ENCODE measurements around the gene SLC7A5. TPM values are rescaled to one million over a fixed set of nuclear protein-coding genes. Genes with fewer than 3 reads are reported as not detected.
"Not testable (repeated sequence)": the region's sequence is repeated elsewhere in the genome, so short reads cannot be mapped to it uniquely, and the experiment has no call there.

SLC7A5 gene
- 10 to 100 TPM in 3 of 4 donors, 1 to 10 TPM in 1; 10.0 to 99.4 (median 61.1) TPM for total RNA-seq

- H3K36me3 ChIP-seq; H3K9me3 ChIP-seq; DNase-seq (ENCODE audit: low spot score in 2 of 2): not testable (repeated sequence)
- 3% methylated on average over 8 of the region's 109 CpGs for WGBS
- Histone ChIP-seq H3K27me3 (peaks cover 17% of the 10 kb centered on the region), H3K27ac (peak within 1 kb of the TSS; percentile 38), H3K4me3 (peak within 1 kb of the TSS; percentile 62), H3K4me1 (peaks cover 42% of the 10 kb centered on the region)
These were observed at the start of gene SLC7A5 for GRCh38 chr16:87869061-87869878. Gene SLC7A5 (minus strand): TSS chr16:87869507. CDS start chr16:87869422, 85 bp downstream.

DNA sequence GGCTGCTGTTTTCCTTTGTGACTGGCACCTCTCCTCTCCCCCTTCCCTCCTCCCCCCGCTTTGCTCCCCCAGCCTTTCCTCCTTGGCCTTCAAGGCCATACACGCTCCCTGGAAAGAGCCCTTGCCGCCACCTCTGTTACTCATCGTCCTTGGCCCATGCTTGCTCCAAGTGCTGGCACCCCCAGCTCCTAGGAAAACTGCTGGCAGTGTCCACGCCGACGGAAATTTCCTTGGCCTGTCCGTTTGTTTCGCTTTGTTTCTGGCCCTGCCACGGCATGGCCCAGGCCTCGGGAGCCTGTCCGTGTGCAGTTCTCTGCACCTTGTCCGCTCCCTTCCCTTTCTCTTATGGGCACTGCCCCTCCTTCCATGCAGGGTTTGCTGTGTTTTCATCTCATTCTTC is 49.0 kb upstream of the SLC7A5 start:
- 39% methylated on average over 13 of the region's 13 CpGs for WGBS
- peak overlapping the region; percentile 34 for H3K4me3 ChIP-seq

GRCh38 chr16:87917503-87917902 is 48.2 kb upstream of the SLC7A5 start:
- H3K4me1 ChIP-seq, result peaks cover 20% of the 10 kb centered on the region
- no peaks in the 10 kb centered on the region for H3K9me3 ChIP-seq
- H3K27me3 ChIP-seq, result no peaks in the 10 kb centered on the region
- TF ChIP-seq POLR2A (IDR thresholded peaks at IDR 0.05), result no peak
- no peak for TF ChIP-seq CTCF (IDR thresholded peaks at IDR 0.05)
- no peak for TF ChIP-seq POLR2AphosphoS5 (IDR thresholded peaks at IDR 0.05)
- TF ChIP-seq EP300 (IDR thresholded peaks at IDR 0.05), result no peak
- no peak for DNase-seq (ENCODE audit: low spot score in 2 of 2)
- no peaks in the 10 kb centered on the region for H3K36me3 ChIP-seq
- no peak overlapping the region for H3K27ac ChIP-seq
- WGBS, result 79% methylated on average over 9 of the region's 9 CpGs
- H3K4me3 ChIP-seq, result no peak overlapping the region

More for the DNA sequence above, 49.0 kb upstream of the SLC7A5 start:
- peak in 1 of 2 donors; percentile 85 for DNase-seq (ENCODE audit: low spot score in 2 of 2)
- Histone ChIP-seq H3K36me3 (no peaks in the 10 kb centered on the region), H3K4me1 (peaks cover 20% of the 10 kb centered on the region), H3K27me3 (no peaks in the 10 kb centered on the region), H3K27ac (peak overlapping the region; percentile 74), H3K9me3 (no peaks in the 10 kb centered on the region)
- no peak for TF ChIP-seq POLR2A (IDR thresholded peaks at IDR 0.05)
- no peak for TF ChIP-seq POLR2AphosphoS5 (IDR thresholded peaks at IDR 0.05)
- no peak for TF ChIP-seq EP300 (IDR thresholded peaks at IDR 0.05)
- TF ChIP-seq CTCF (IDR thresholded peaks at IDR 0.05), result no peak

DNA sequence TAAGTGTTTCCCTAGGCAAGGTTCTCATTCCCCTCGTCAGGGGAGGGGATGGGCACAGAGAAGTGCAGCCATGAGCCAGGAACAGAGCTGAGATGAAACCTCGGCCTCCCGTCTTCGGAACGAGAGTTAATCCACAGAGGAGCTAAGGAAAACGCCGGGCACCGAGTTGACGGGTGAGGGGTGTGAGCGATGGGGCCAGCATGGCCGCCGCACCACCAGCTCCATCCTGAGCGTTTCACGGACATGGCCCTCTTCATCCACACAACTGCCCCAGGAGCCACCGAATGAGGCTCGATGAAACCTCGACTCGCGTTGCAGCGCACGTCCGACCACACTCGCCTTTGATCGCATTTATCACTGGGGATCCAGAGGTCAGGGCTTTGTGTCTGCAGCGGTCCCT is 45.5 kb upstream of the SLC7A5 start:
- Histone ChIP-seq H3K36me3 (no peaks in the 10 kb centered on the region), H3K4me1 (peaks cover 20% of the 10 kb centered on the region), H3K9me3 (no peaks in the 10 kb centered on the region), H3K27ac (no peak overlapping the region), H3K4me3 (no peak overlapping the region), H3K27me3 (no peaks in the 10 kb centered on the region)
- 94% methylated on average over 25 of the region's 25 CpGs for WGBS
- DNase-seq (ENCODE audit: low spot score in 2 of 2), result no peak
- no peak for TF ChIP-seq POLR2A (IDR thresholded peaks at IDR 0.05)
- TF ChIP-seq CTCF (IDR thresholded peaks at IDR 0.05), result no peak
- no peak for TF ChIP-seq POLR2AphosphoS5 (IDR thresholded peaks at IDR 0.05)
- TF ChIP-seq EP300 (IDR thresholded peaks at IDR 0.05), result no peak

DNA sequence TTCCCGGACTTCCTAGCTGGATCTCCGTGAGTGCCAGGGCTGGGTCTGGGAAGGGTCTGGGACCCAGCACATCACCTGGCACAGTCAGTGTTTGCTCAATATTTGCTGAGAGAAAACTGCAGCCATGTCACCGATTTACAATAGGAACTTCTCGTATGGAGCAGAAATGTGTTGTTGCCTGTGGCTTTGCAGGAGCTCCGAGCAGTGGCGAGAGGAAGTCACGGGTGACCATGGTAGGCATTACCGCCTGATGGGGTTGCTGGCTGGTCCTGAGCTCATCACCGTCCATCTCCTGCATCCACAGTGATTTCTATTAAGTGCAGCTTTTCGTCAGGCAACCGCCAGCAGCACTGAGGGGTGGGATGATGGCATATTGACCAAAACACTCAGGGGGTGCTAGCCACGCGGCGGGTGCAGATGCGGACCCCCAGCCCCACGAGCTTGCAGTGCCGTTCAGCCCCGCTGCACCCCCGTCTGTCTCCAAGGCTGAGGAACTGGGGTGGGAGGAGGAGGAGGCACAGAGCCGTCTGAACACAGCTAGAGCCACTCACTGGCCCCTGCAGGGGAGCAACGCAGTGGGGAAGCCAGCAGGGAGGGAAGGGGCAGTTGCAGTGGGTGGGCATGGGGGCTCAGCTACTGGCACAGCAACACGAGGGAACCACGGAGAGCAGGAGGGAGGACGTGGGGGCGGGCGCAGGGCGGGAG is 44.9 kb upstream of the SLC7A5 start:
- not testable (repeated sequence) for DNase-seq (ENCODE audit: low spot score in 2 of 2); H3K9me3 ChIP-seq; H3K27ac ChIP-seq; H3K4me3 ChIP-seq; H3K27me3 ChIP-seq; H3K36me3 ChIP-seq
- 86% methylated on average over 15 of the region's 27 CpGs for WGBS
- peaks cover 16% of the 10 kb centered on the region for H3K4me1 ChIP-seq

DNA sequence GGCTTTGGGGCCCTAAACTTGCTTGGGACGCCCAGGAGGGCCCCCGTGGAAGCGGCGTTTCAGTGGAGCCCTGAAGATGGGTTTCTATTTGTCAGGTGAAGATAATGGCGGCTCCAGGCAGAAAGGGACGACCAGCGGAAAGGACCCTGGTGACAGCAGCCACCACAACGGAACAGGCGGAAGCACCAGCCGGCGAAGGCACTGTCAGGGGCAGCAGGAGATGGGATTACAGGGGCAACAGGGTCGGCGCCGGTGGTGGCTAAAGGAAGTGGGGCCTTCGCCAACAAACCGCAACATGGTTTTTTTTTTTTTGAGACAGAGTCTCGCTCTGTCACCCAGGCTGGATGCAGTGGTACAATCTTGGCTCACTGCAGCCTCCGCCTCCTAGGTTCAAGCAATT is 43.4 kb upstream of the SLC7A5 start:
- not testable (repeated sequence) for H3K36me3 ChIP-seq; H3K4me3 ChIP-seq; H3K4me1 ChIP-seq; H3K27ac ChIP-seq; H3K9me3 ChIP-seq; DNase-seq (ENCODE audit: low spot score in 2 of 2)
- peaks cover 13% of the 10 kb centered on the region for H3K27me3 ChIP-seq
- 84% methylated on average over 18 of the region's 18 CpGs for WGBS

- H3K27me3 ChIP-seq, result peaks cover 13% of the 10 kb centered on the region
- not testable (repeated sequence) for H3K27ac ChIP-seq
- DNase-seq (ENCODE audit: low spot score in 2 of 2), result peak; percentile 91 to 93
These were observed 41.9 kb upstream of the SLC7A5 start for GRCh38 chr16:87911106-87911763.

More at GRCh38 chr16:87911106-87911763, 41.9 kb upstream of the SLC7A5 start:
- not testable (repeated sequence) for H3K9me3 ChIP-seq, H3K4me3 ChIP-seq, H3K4me1 ChIP-seq, H3K36me3 ChIP-seq
- WGBS, result 59% methylated on average over 22 of the region's 23 CpGs
